Endothelial cell of hepatic sinusoid (primary cell): ENCODE measurements around the gene PLPP3.

ENCODE experiments used
- in situ Hi-C: cut with HindIII; loops from 2 replicates; pipeline ENCODE4 v1.10.0; 2017; ENCODE audit warnings: low sequenced_read_pairs

PLPP3 gene

GRCh38 chr1:56551691-56552090 lies 27.7 kb downstream of the PLPP3 start:
- in situ Hi-C loops = loop anchor here (25.0 kb wide), 2 partner anchors 139 to 364 kb away; no protein-coding TSS in a partner anchor

GRCh38 chr1:56550859-56551188 lies 28.5 kb downstream of the PLPP3 start:
- in situ Hi-C loops = loop anchor here (25.0 kb wide), 2 partner anchors 139 to 364 kb away; no protein-coding TSS in a partner anchor

GRCh38 chr1:56550138-56550858 lies 29.1 kb downstream of the PLPP3 start:
- in situ Hi-C loops = loop anchor here (25.0 kb wide), 2 partner anchors 138 to 363 kb away; no protein-coding TSS in a partner anchor

- in situ Hi-C loops = no loop called here
Measured at GRCh38 chr1:56548571-56548970, 30.8 kb downstream of the PLPP3 start.

GRCh38 chr1:56547977-56548376 lies 31.4 kb downstream of the PLPP3 start:
- in situ Hi-C loops = no loop called here

GRCh38 chr1:56547473-56547872 lies 31.9 kb downstream of the PLPP3 start:
- in situ Hi-C loops = no loop called here

- in situ Hi-C loops = no loop called here
Measured at GRCh38 chr1:56545711-56546110, 33.7 kb downstream of the PLPP3 start.

- in situ Hi-C loops = no loop called here
Measured at GRCh38 chr1:56543783-56544612, 35.4 kb downstream of the PLPP3 start.

- in situ Hi-C loops = no loop called here
Measured at GRCh38 chr1:56542651-56543050, 36.7 kb downstream of the PLPP3 start.

- in situ Hi-C loops = no loop called here
Measured at GRCh38 chr1:56541408-56541807, 38.0 kb downstream of the PLPP3 start.

- in situ Hi-C loops = no loop called here
Measured at GRCh38 chr1:56540467-56540866, 38.9 kb downstream of the PLPP3 start.

GRCh38 chr1:56539520-56539931 lies 39.8 kb downstream of the PLPP3 start:
- in situ Hi-C loops = no loop called here

- in situ Hi-C loops = no loop called here
Measured at GRCh38 chr1:56538532-56538931, 40.8 kb downstream of the PLPP3 start.

- in situ Hi-C loops = no loop called here
Measured at GRCh38 chr1:56537660-56538059, 41.7 kb downstream of the PLPP3 start.

- in situ Hi-C loops = no loop called here
Measured at GRCh38 chr1:56535939-56536338, 43.4 kb downstream of the PLPP3 start.

- in situ Hi-C loops = no loop called here
Measured at GRCh38 chr1:56535362-56535761, 44.0 kb downstream of the PLPP3 start.

- in situ Hi-C loops = no loop called here
Measured at GRCh38 chr1:56534130-56534651, 45.2 kb downstream of the PLPP3 start.

- in situ Hi-C loops = no loop called here
Measured at GRCh38 chr1:56533621-56534020, 45.7 kb downstream of the PLPP3 start.

GRCh38 chr1:56533197-56533596 lies 46.2 kb downstream of the PLPP3 start:
- in situ Hi-C loops = no loop called here

GRCh38 chr1:56532350-56532683 lies 47.0 kb downstream of the PLPP3 start:
- in situ Hi-C loops = no loop called here

GRCh38 chr1:56531624-56532349 lies 47.6 kb downstream of the PLPP3 start:
- in situ Hi-C loops = no loop called here
